ENCODE measurements around the gene SLC39A12.

GRCh38 chr10:18071591-18071990, 119.9 kb downstream of the SLC39A12 start:
- TF ChIP-seq POLR2AphosphoS5 (IDR thresholded peaks at IDR 0.05; ENCODE audit: low read depth, low read length) (no peak), FOSL1 (CRISPR knock-in tag; IDR thresholded peaks at IDR 0.05; ENCODE audit: borderline replicate concordance) (no peak), CAMTA2 (CRISPR knock-in tag; IDR thresholded peaks at IDR 0.05; ENCODE audit: borderline replicate concordance) (no peak), MEIS1 (CRISPR knock-in tag; IDR thresholded peaks at IDR 0.05; ENCODE audit: borderline replicate concordance) (no peak), SUZ12 (IDR thresholded peaks at IDR 0.05; ENCODE audit: low read depth, low read length) (no peak), ZSCAN5A (CRISPR knock-in tag; IDR thresholded peaks at IDR 0.05; ENCODE audit: borderline replicate concordance) (no peak), MYC (CRISPR knock-in tag; IDR thresholded peaks at IDR 0.05; ENCODE audit: borderline replicate concordance) (no peak), NR2C2 (CRISPR knock-in tag; IDR thresholded peaks at IDR 0.05; ENCODE audit: borderline replicate concordance) (no peak)
- TF ChIP-seq, protein P1, sequence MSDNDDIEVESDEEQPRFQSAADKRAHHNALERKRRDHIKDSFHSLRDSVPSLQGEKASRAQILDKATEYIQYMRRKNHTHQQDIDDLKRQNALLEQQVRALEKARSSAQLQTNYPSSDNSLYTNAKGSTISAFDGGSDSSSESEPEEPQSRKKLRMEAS (IDR thresholded peaks at IDR 0.05) = no peak
- TF ChIP-seq, protein P2, sequence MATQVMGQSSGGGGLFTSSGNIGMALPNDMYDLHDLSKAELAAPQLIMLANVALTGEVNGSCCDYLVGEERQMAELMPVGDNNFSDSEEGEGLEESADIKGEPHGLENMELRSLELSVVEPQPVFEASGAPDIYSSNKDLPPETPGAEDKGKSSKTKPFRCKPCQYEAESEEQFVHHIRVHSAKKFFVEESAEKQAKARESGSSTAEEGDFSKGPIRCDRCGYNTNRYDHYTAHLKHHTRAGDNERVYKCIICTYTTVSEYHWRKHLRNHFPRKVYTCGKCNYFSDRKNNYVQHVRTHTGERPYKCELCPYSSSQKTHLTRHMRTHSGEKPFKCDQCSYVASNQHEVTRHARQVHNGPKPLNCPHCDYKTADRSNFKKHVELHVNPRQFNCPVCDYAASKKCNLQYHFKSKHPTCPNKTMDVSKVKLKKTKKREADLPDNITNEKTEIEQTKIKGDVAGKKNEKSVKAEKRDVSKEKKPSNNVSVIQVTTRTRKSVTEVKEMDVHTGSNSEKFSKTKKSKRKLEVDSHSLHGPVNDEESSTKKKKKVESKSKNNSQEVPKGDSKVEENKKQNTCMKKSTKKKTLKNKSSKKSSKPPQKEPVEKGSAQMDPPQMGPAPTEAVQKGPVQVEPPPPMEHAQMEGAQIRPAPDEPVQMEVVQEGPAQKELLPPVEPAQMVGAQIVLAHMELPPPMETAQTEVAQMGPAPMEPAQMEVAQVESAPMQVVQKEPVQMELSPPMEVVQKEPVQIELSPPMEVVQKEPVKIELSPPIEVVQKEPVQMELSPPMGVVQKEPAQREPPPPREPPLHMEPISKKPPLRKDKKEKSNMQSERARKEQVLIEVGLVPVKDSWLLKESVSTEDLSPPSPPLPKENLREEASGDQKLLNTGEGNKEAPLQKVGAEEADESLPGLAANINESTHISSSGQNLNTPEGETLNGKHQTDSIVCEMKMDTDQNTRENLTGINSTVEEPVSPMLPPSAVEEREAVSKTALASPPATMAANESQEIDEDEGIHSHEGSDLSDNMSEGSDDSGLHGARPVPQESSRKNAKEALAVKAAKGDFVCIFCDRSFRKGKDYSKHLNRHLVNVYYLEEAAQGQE (IDR thresholded peaks at IDR 0.05; ENCODE audit: borderline replicate concordance in 1 of 2, low read depth in 1 of 2, low read length in 2 of 2) = no peak

Data from HepG2 (cell line).